NCI-H128 (cell line): ENCODE results near the gene HLF.

Experiments used
- DNase-seq: peaks from one replicate; lab custom pipeline; 2025; ENCODE audit not compliant: unreplicated experiment; lab: John Stamatoyannopoulos, UW

HLF gene

GRCh38 chr17:55264645-55265298, at the start of gene HLF:
Gene HLF (plus strand): TSS chr17:55264960. CDS start chr17:55265485, 525 bp downstream.
- DNase-seq, result peak; percentile 53

- no peak for DNase-seq
Measured at GRCh38 chr17:55215711-55216110, 49.0 kb upstream of the HLF start.

GRCh38 chr17:55216888-55217287, 47.9 kb upstream of the HLF start:
- DNase-seq, result no peak

- no peak for DNase-seq
Measured at GRCh38 chr17:55219459-55219858, 45.3 kb upstream of the HLF start.

GRCh38 chr17:55219934-55220333, 44.8 kb upstream of the HLF start:
- no peak for DNase-seq

- DNase-seq, result no peak
Measured at GRCh38 chr17:55223524-55223923, 41.2 kb upstream of the HLF start.

GRCh38 chr17:55224746-55225145, 40.0 kb upstream of the HLF start:
- no peak for DNase-seq

GRCh38 chr17:55225237-55225636, 39.5 kb upstream of the HLF start:
- no peak for DNase-seq

GRCh38 chr17:55228683-55229192, 36.0 kb upstream of the HLF start:
- no peak for DNase-seq

GRCh38 chr17:55229276-55229675, 35.5 kb upstream of the HLF start:
- DNase-seq, result no peak

GRCh38 chr17:55230716-55231115, 34.0 kb upstream of the HLF start:
- no peak for DNase-seq

GRCh38 chr17:55233840-55234239, 30.9 kb upstream of the HLF start:
- no peak for DNase-seq

- no peak for DNase-seq
Measured at GRCh38 chr17:55236316-55236715, 28.4 kb upstream of the HLF start.

GRCh38 chr17:55237268-55237667, 27.5 kb upstream of the HLF start:
- no peak for DNase-seq

- DNase-seq, result no peak
Measured at GRCh38 chr17:55237841-55238178, 26.9 kb upstream of the HLF start.

- peak; percentile 87 for DNase-seq
Measured at GRCh38 chr17:55238179-55238930, 26.4 kb upstream of the HLF start.

GRCh38 chr17:55238931-55239297, 25.8 kb upstream of the HLF start:
- DNase-seq, result no peak

GRCh38 chr17:55241097-55241496, 23.7 kb upstream of the HLF start:
- DNase-seq, result no peak

- no peak for DNase-seq
Measured at GRCh38 chr17:55242476-55242875, 22.3 kb upstream of the HLF start.

GRCh38 chr17:55245986-55246385, 18.8 kb upstream of the HLF start:
- DNase-seq, result no peak

- DNase-seq, result no peak
Measured at GRCh38 chr17:55246583-55246982, 18.2 kb upstream of the HLF start.

GRCh38 chr17:55248077-55248476, 16.7 kb upstream of the HLF start:
- DNase-seq, result no peak

- no peak for DNase-seq
Measured at GRCh38 chr17:55249861-55250260, 14.9 kb upstream of the HLF start.
